GM18519 (cell line): Measurements from ENCODE around the gene ANO10.
"Not testable (repeated sequence)": the region's sequence is repeated elsewhere in the genome, so short reads cannot be mapped to it uniquely, and the experiment has no call there.

Source experiments
- ATAC-seq: cut with Tn5 transposase; IDR thresholded peaks from one replicate; pipeline ENCODE4 v1.9.1; 2021; ENCODE audit warnings: mild to moderate bottlenecking, moderate library complexity; ENCODE audit not compliant: unreplicated experiment, low FRiP score

The ANO10 gene

DNA sequence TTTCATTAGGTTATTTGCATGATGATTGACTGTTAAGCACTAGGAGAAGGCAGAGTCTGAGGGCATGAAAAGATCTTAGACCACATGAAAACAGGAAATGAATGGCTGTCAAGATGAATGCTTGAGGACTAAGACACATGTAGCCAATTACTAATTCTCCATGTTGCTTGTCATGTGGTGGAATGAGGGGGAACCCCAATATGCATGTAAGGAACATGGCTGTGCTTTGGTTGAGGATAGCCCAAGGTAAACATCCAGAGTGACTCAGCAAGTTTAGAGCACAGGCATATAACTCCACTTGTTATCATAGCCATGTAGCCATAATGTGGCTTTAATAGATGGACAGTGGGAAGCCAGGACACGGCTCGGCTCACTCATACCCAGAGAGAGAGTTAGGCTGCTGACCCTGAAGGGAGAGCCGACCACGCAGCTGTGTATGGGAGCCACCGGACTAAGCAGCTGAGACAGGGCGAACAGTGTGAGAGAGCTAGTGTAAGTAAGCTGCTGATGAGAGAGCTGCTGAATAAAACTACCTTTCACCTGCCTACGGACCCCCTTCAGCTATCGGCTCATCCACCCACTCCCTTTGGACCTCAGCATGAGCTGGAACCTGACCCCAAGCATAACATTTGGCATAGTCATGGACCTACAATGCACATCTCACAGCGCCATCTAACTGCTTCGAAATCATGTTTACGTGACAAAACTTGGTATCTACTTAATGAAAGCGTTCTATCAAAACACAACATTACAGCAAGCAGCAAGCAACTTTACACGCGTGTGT is 37.6 kb downstream of the ANO10 start:
- no peak for ATAC-seq

DNA sequence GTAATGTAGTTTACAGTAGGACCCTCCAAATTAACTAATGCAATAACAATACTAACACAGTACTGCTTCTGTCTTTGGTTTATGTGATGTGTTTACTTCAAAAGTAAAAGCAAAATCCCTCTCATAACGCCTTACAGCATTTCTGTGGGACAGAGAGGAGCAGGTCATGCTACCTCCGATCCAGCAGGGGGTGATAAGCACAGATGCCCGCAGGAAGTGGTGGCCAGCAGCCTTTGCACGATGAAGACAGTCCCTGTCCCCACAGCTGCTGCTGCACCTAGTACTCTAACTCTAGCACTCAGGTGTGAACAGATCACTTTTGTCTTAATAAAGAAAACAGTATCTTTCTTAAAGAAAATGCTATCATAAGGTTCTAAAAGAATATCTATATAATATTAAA is 38.3 kb downstream of the ANO10 start:
- ATAC-seq: no peak

DNA sequence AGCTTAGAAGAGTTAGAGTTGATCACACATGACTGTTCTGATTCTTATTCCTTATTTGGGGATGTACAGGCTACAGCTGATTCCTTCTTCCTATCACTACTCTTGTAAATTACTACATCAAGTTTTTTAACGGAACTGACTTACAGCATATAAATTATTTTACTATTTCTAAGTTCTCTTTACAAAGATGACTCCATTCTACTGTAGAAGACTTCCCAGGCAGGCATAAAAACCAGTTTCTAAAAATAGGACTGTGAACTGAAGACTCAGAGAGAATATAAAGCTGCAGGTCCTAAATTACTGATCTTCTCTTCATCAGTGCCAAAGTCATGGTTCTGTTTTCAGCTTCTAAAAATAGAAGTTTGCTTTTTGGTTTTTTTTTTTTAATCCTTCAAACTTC is 38.9 kb downstream of the ANO10 start:
- ATAC-seq: no peak

DNA sequence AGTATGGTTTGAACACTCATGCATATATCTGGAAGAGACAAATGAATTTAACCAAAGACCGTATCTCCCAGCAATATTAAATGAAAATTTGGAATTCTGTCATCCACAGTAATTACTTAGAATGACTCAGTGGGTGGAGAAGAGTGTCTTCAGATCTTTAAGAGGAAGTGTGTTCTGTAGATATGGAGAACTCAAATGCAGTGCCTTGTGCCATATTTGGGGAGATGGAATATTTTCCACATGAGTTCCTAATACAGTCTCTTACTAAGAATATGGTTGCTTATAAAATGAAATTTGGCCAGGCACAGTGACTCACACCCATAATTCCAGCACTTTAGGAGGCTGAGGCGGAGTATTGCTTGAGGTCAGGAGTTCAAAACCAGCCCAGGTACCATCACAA is 40.5 kb downstream of the ANO10 start:
- no peak for ATAC-seq

DNA sequence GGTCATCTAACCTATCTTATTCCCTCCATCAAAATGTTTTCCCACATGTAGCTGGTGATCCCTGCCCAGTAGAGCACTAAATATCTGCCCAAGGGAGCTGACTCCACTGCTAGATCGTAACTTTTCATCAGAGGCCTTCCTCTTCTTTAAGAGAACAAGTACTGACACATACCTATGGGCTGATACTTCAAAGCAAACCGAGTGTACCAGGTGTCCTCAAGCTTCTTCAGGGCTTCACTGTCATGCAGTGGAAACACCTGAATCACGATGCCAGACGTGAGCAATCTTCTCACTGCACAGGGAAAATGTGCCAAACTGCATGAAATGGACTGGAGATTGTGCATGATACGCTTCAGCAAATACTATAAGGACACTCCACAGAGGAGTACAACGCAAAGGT is 41.6 kb downstream of the ANO10 start:
- ATAC-seq: no peak

DNA sequence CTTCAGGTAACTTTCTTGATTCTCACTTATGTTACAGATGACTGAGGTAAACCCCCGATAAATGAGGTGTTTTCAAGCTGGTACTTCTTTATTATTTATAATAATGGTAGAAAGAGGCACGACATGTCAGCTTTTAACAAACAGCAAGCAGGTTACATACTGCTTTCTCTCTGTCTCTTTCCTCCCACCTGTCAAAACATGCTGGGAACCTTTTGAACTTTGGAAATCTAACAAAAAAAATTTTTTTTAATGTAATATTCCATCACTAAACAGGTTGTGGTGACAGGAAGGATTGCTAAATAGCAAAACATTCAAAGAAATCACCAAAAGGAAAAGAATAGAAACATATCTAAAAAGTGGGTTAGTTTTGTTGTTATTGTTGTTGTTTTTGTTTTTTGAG is 48.2 kb downstream of the ANO10 start:
- no peak for ATAC-seq

DNA sequence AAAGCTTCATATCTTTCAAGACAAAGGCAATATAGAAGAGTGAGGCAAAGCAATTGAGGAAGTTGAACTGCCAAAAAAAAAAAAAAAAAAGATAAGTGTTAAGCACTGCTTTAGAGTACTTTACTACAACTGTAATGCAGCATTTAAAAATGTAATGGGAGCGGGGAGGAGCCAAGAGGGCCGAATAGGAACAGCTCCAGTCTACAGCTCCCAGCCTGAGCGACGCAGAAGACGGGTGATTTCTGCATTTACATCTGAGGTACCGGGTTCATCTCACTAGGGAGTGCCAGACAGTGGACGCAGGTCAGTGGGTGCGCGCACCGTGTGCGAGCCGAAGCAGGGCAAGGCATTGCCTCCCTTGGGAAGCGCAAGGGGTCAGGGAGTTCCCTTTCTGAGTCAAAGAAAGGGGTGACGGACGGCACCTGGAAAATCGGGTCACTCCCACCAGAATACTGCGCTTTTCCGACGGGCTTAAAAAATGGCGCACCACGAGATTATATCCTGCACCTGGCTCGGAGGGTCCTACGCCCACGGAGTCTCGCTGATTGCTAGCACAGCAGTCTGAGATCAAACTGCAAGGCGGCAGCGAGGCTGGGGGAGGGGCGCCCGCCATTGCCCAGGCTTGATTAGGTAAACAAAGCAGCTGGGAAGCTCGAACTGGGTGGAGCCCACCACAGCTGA is 56.0 kb downstream of the ANO10 start:
- ATAC-seq: not testable (repeated sequence)

DNA sequence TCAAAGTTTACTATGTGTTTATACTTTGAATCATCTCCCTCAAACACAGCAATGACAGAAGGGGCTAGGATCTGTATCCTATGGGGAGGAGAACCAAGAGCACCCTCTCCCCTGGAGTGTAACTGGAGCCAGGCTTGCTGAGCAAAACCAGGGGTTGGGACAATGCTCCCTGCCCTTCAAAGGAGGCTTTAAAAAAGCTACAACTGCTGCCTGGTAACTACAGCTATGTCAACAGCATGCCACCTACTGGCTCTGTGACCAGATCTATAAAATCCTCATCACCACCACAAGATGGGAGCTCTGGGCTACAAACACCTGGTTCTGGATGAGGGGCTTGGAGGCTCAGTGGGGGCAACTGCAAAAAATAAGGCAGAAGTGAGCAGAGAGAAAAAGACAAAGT is 61.9 kb downstream of the ANO10 start:
- ATAC-seq: no peak

DNA sequence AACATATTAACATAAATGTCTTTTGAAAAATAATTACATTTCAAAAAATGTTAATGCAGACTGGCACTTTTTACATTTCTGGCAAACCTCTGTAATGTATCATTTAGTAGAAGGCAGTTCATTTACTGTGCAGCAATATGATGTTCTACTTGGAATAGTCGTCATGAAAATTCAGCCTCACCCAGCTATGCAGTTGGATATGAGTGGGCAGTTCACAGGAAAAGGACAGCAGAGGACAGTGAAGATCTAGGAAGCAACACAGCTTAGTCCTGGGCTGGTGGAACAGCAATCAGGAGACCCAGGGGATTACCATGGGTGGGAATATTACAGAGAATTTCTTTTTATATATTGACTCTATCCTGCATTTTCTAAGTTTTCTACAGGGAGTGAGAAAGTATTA is 63.6 kb downstream of the ANO10 start:
- no peak for ATAC-seq

DNA sequence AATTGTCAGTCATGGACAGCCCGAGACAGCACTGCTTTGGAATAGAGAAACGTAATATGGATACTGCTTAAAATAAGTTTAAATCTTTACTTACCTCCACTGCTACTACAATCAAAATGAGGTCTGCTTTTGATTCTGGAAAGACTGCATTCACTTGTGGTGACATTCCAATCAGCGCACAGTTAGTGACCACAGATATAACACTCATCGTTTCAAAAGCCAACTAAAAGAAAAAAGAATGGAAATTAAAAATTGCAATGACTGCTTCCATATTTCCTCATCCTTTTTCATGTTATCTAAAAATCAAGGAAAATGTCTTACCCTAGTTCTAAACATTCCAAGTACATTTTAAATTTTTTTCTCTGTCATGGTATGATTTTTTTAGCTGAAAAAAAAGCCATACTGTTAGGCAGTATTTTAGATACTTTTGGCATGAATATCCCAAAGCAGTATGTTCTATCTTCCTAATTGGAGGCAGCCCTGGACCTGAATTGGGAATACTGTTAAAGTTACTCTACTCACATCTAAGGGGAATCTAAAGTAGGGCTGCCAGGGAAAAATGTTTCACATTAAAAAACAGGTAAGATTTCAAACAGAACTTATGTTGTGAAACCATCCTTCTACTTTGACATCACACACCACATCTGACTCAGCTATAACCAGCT is 72.1 kb downstream of the ANO10 start:
- ATAC-seq: no peak

DNA sequence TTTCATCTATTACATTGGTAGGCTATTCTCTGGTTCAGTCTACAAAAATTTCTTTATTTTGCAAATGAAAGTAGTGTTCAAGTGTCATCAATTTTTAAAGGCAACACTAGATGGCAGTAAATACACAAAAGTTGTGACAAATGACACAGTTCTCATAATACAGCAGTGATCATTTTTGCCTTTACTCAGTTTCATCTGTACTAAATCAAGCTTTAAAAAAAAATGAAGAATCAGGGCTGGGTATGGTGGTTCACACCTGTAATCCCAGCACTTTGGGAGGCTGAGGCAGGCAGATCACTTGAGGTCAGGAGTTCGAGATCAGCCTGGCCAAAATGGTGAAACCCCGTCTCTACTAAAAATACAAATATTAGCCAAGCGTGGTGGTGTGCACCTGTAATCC is 77.5 kb downstream of the ANO10 start:
- ATAC-seq: not testable (repeated sequence)

DNA sequence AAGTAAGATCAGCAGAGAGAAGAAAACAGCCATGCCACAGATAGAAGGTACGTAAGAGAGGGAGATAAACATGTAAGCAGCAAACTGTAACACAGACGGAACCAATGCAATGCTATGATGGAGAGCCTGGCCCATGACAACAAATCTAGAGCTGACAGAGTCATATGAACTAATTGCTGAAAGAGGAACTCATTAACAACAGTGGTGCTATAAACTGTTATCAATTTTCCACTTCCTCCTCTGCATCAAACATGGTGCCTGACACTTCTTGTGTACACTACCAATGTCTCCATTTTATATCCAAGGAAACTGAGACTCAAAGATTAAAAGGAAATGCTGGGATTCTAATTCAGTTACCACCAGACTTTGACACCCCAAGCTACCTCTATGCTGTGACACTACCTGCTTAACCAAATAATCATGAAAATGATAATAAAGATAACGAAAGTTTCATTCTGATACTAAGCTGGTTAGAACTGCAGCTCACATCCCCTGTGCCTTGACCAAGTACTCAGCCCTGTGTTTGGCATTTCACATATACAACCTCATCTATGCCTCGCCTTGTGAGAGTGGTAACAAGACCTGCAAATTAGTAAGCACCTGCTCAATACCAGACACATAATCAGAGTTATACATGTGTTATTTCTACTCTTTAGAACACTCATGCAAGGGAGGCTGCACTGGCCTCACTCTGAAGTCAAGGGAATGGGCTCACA is 79.3 kb downstream of the ANO10 start:
- no peak for ATAC-seq

DNA sequence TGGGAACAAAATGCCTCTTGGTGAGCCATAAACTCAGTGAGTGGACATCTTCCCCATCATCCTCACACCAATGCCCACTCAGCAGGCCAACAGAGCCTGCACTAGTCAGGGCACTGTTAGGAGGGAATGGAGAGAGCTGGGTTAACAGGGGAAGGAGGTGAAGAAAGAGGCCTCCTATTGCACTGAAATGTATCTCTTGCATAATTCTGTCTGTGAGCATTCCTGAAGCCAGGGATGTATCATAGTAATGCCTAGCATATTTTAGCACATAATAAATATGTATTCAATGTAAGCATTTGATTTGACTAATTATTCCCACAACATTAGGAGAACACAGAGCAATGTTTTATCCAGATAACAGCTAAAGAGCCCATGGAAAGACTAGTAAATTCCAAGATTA is 81.2 kb downstream of the ANO10 start:
- no peak for ATAC-seq

DNA sequence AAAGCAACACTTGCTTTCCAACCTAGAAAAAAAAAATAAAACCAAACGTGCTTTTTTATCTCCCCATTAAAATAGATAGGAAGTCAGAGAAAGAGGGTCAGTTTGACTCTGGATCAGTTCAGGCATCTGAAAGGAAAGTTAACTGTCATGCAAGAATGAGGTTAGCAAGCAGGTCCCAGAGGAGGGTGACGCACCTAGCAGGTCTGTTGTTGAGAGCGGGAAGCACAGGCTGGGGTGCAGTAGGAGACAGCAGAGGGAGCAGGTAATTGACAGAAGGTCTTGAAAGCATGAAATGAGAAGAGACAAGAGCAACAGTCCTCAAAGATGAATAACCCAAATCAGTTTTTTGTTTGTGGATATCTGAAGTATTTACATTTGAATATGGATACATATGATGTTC is 82.5 kb downstream of the ANO10 start:
- ATAC-seq: no peak

DNA sequence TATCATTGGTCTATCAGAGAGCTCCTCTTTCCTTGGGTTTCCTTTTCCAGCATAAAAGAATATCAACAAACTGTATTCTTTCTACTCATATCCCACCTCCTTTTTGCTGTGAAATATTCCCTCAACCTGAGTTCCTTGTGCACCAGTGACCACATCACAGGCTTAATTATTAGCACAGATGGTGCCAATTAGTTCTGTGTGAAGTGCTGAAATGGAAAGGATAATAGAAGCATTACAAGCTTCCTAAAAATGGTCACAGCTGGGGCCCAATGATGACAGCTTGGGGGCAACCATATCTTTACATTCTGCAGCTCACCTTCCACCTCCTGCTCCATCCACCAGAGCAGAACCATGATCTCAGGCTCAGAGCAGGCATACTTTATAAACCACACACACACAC is 84.6 kb downstream of the ANO10 start:
- no peak for ATAC-seq

DNA sequence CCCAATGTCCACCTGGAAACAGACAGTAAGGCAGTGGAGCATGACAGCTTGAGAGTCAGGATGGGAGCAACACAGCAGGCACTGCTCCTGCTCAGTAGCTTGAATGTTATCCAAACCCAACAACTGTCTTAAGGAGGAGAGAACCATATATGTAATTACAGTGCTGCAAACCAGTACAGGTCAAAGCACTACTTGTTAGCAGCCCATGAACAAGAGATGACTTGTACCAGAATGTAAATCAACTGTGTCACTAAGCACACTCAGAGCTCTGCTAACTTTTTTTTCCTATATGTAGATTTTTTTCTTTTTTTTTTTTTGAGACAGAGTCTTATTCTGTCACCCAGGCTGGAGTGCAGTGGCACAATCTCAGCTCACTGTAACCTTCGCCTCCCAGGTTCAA is 87.1 kb downstream of the ANO10 start:
- no peak for ATAC-seq

DNA sequence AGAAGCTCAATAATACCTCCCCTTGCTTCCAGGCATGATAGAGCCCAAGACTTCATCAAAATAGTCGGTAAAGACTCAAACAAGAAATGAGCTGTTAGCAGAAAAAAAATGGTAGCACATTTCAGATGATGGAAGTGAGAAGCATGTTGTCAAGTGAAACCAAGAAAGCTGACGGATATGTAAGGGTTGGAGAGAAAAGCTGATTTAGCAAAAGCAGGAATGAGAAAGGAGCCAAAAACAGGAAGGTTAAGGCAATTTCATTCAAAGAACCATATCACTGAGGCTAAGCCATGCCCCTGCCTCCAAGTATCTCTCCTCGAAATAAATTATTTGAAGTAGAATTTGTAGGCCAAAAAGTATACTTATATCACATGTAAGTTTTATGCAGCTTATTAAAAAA is 88.8 kb downstream of the ANO10 start:
- ATAC-seq: no peak

DNA sequence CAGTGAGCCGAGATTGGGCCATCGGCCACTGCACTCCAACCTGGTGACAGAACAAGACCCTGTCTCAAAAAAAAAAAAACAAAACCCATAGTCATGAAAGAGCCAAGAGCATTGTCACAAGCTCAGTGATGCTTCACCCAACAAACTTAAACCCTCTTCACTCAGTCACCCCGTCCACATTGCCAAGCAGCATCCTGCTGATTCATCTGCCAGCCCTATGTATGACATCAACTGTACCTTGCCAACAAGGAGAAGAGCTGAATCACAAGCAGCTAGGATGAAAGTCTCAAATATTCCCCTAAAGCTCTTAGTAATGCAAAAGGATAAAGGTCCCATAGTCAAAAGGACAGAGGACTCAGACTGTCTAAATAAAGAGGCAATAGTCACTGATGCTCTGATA is 90.0 kb downstream of the ANO10 start:
- ATAC-seq: no peak

DNA sequence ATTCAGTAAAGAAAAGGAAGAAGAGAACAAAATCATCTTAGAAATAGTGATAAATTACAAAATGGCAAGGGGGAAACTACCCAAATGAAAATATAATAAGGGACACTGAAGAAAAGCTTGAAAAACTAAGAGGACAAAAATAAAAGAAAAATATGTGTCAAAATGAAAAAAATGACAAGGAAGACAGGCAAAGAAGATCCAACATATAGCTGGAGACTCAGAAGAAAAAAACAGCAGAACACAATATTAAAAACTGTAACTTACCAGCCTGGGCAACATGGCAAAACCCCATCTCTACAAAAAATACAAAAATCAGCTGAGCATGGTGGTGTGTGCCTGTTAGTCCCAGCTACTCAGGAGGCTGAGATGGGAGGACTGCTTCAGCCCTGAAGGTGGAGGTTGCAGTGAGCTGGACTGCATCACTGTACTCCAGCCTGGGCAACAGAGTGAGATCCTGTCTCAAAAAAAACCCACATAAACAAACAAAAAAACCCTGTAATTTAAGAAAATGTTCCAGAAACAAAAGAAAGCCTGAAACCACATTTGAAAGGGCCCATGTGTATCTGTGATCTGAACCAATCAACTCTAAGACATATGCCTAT is 93.2 kb downstream of the ANO10 start:
- ATAC-seq: no peak

DNA sequence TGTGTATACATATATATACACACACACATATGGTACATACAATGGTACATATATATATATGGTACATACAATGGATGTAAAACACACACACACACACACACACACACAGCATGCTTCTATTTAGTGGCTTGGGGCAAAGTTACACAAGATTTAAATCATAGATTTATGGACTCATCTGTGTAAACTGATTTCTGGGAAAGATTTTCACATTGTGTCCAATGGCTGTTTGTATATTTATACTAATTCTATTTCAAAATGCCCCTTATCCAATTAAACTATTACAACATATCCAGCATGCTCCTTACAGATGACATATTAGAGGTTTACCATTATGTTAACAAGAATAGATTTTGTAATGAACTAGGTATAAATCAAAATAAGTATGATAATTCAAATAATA is 94.9 kb downstream of the ANO10 start:
- ATAC-seq: no peak
